DOHH2 (cell line): Measurements from ENCODE around the gene TEKT5.
"Not testable (repeated sequence)": the region's sequence is repeated elsewhere in the genome, so short reads cannot be mapped to it uniquely, and the experiment has no call there.

Experiments used
- CTCF ChIP-seq: fragments of 200-600 bp; sonication (generic); IDR thresholded peaks from one replicate; pipeline ENCODE4 v1.5.1; 2014; ENCODE audit warnings: antibody characterized with exemption, mild to moderate bottlenecking, low read depth, low read length; ENCODE audit not compliant: poor library complexity, severe bottlenecking
- EZH2phosphoT487 ChIP-seq: fragments of 200-600 bp; sonication (generic); IDR thresholded peaks from 2 replicates; pipeline ENCODE4 v1.6.1; 2017; ENCODE audit warnings: borderline replicate concordance, mild to moderate bottlenecking, antibody characterized with exemption, low read length, moderate library complexity, mixed read lengths

GRCh38 chr16:10679441-10679840 is 15.3 kb downstream of the TEKT5 start:
- not testable (repeated sequence) for TF ChIP-seq CTCF, EZH2phosphoT487
